Measurements from ENCODE around the gene ANO2.

Gene ANO2

GRCh38 chr12:5524769-5525436 is 420.2 kb downstream of the ANO2 start:
- no peak overlapping the region for H3K4me3 ChIP-seq (ENCODE audit: low read depth, low read length)
- no peak for TF ChIP-seq CTCF (IDR thresholded peaks at IDR 0.05; ENCODE audit: low read depth, low read length, missing control alignments)
- in situ Hi-C loops (cut with HindIII; ENCODE audit: low sequenced_read_pairs), result no loop called here
- no peak for DNase-seq (ENCODE audit: low read depth)

- TF ChIP-seq CTCF (IDR thresholded peaks at IDR 0.05; ENCODE audit: low read depth, low read length, missing control alignments), result no peak
- in situ Hi-C loops (cut with HindIII; ENCODE audit: low sequenced_read_pairs), result no loop called here
- DNase-seq (ENCODE audit: low read depth), result no peak
- no peak overlapping the region for H3K4me3 ChIP-seq (ENCODE audit: low read depth, low read length)
These were observed 420.8 kb downstream of the ANO2 start for GRCh38 chr12:5524116-5524768.

GRCh38 chr12:5523396-5524115 is 421.5 kb downstream of the ANO2 start:
- TF ChIP-seq CTCF (IDR thresholded peaks at IDR 0.05; ENCODE audit: low read depth, low read length, missing control alignments), result no peak
- in situ Hi-C loops (cut with HindIII; ENCODE audit: low sequenced_read_pairs), result no loop called here
- H3K4me3 ChIP-seq (ENCODE audit: low read depth, low read length), result no peak overlapping the region
- no peak for DNase-seq (ENCODE audit: low read depth)

GRCh38 chr12:5522432-5523335 is 422.4 kb downstream of the ANO2 start:
- no peak for TF ChIP-seq CTCF (IDR thresholded peaks at IDR 0.05; ENCODE audit: low read depth, low read length, missing control alignments)
- in situ Hi-C loops (cut with HindIII; ENCODE audit: low sequenced_read_pairs), result no loop called here
- H3K4me3 ChIP-seq (ENCODE audit: low read depth, low read length), result no peak overlapping the region
- DNase-seq (ENCODE audit: low read depth), result no peak

GRCh38 chr12:5521456-5522325 is 423.4 kb downstream of the ANO2 start:
- TF ChIP-seq CTCF (IDR thresholded peaks at IDR 0.05; ENCODE audit: low read depth, low read length, missing control alignments), result no peak

More at GRCh38 chr12:5521456-5522325, 423.4 kb downstream of the ANO2 start:
- no peak overlapping the region for H3K4me3 ChIP-seq (ENCODE audit: low read depth, low read length)
- no peak for DNase-seq (ENCODE audit: low read depth)
- in situ Hi-C loops (cut with HindIII; ENCODE audit: low sequenced_read_pairs), result no loop called here

Data from astrocyte of the cerebellum (primary cell).